Osteoblast (primary cell): ENCODE results near the gene SPG21. TPM values are rescaled to one million over a fixed set of nuclear protein-coding genes. Genes with fewer than 3 reads are reported as not detected.

ENCODE experiments used
- DNase-seq: peaks from one replicate; pipeline ENCODE4 v3.0.0; 2011; ENCODE audit warnings: low spot score, mixed read lengths; ENCODE audit not compliant: insufficient read length; ENCODE audit errors: missing footprints
- H2AFZ ChIP-seq: 2 replicates; pipeline ENCODE4 v1.6.0; 2011; ENCODE audit warnings: mild to moderate bottlenecking, low read length
- H3K27ac ChIP-seq: 2 replicates; pipeline ENCODE4 v1.5.1; 2011; ENCODE audit warnings: mild to moderate bottlenecking, low read depth, low read length, moderate library complexity
- H3K27me3 ChIP-seq: 2 replicates; pipeline ENCODE4 v1.6.0; 2012; ENCODE audit warnings: mild to moderate bottlenecking, control low read depth, inconsistent platforms, low read length, moderate library complexity; ENCODE audit not compliant: insufficient read depth
- H3K36me3 ChIP-seq: 2 replicates; pipeline ENCODE4 v1.5.1; 2011; ENCODE audit warnings: mild to moderate bottlenecking, low read length, control low read depth, moderate library complexity; ENCODE audit not compliant: insufficient read depth
- H3K4me1 ChIP-seq: 2 replicates; pipeline ENCODE4 v1.5.1; 2011; ENCODE audit warnings: mild to moderate bottlenecking, low read length, control low read depth, moderate library complexity; ENCODE audit not compliant: insufficient read depth
- H3K4me2 ChIP-seq: 2 replicates; pipeline ENCODE4 v1.6.0; 2011; ENCODE audit warnings: mild to moderate bottlenecking, low read length; ENCODE audit not compliant: insufficient read depth
- H3K4me3 ChIP-seq: fragments of 200-600 bp; sonication (generic); 3 replicates; pipeline ENCODE4 v1.5.1; 2012; ENCODE audit warnings: mild to moderate bottlenecking, low read length, inconsistent platforms; ENCODE audit not compliant: insufficient read depth
- H3K79me2 ChIP-seq: 2 replicates; pipeline ENCODE4 v1.6.0; 2012; ENCODE audit warnings: mild to moderate bottlenecking, low read length, control low read depth, inconsistent platforms; ENCODE audit not compliant: insufficient read depth
- H3K9me3 ChIP-seq: 2 replicates; pipeline ENCODE4 v1.5.1; 2011; ENCODE audit warnings: low read depth, low read length, control low read depth
- H4K20me1 ChIP-seq: 2 replicates; pipeline ENCODE4 v1.6.0; 2012; ENCODE audit warnings: mild to moderate bottlenecking, low read length, control low read depth; ENCODE audit not compliant: insufficient read depth
- total RNA-seq: library from RNA; depleted of rRNA; stranded (reverse); fragments of >200 nt; gene quantifications from 2 replicates; pipeline ENCODE4 v1.2.3, GENCODE V29; 2012
- TF ChIP-seq, protein P1 (sequence below): IDR thresholded peaks from 2 replicates; pipeline ENCODE4 v1.5.1; 2011; ENCODE audit warnings: mild to moderate bottlenecking, low read depth, low read length, moderate library complexity; ENCODE audit errors: extremely low read depth

The SPG21 gene
- total RNA-seq, 1 donor: 142 TPM

DNA sequence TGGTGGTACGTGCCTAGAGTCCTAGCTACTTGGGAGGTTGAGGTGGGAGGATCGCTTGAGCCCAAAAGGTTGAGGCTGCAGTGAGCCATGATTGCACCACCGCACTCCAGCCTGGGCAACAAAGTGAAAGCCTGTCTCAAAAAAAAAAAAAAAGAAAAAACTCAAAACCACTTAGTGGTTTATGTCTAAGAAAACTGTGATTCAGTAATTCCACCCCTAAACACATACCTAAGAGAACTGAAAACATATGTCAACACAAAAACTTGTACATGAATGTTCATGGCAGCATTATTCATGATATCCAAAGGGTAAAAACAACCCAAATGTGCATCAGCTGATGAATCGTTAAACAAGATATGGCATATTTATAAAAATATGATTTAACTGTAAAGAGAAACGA lies 14.3 kb downstream of the SPG21 start:
- H3K36me3 ChIP-seq: peaks cover 58% of the 10 kb centered on the region
- no peaks in the 10 kb centered on the region for H3K4me1 ChIP-seq
- no peaks in the 10 kb centered on the region for H3K27me3 ChIP-seq
- H4K20me1 ChIP-seq: no peaks in the 10 kb centered on the region
- TF ChIP-seq, protein P1, sequence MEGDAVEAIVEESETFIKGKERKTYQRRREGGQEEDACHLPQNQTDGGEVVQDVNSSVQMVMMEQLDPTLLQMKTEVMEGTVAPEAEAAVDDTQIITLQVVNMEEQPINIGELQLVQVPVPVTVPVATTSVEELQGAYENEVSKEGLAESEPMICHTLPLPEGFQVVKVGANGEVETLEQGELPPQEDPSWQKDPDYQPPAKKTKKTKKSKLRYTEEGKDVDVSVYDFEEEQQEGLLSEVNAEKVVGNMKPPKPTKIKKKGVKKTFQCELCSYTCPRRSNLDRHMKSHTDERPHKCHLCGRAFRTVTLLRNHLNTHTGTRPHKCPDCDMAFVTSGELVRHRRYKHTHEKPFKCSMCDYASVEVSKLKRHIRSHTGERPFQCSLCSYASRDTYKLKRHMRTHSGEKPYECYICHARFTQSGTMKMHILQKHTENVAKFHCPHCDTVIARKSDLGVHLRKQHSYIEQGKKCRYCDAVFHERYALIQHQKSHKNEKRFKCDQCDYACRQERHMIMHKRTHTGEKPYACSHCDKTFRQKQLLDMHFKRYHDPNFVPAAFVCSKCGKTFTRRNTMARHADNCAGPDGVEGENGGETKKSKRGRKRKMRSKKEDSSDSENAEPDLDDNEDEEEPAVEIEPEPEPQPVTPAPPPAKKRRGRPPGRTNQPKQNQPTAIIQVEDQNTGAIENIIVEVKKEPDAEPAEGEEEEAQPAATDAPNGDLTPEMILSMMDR: no peak
- H3K4me3 ChIP-seq: no peak overlapping the region
- no peak for DNase-seq
- H3K9me3 ChIP-seq: no peaks in the 10 kb centered on the region
- peaks cover 7% of the 10 kb centered on the region for H3K79me2 ChIP-seq
- H3K4me2 ChIP-seq: no peak overlapping the region
- no peak overlapping the region for H2AFZ ChIP-seq
- H3K27ac ChIP-seq: no peak overlapping the region

DNA sequence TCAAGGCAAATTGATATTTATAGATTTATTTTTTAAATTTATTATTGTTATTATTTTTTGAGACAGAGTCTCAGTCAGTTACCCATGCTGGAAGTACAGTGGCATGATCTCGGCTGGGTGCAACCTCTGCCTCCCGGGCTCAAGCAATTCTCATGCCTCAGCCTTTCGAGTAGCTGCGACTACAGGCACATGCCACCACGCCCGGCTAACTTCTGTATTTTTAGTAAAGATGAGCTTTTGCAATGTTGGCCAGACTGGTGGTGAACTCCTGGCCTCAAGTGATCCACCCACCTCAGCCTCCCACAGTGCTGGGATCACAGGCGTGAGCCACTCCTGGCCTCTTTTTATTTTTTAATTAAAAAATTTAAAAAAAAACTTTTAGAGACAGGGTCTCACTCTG lies 19.0 kb downstream of the SPG21 start:
- H4K20me1 ChIP-seq: no peaks in the 10 kb centered on the region
- H3K4me1 ChIP-seq: no peaks in the 10 kb centered on the region
- no peak overlapping the region for H3K4me3 ChIP-seq
- TF ChIP-seq, protein P1: no peak
- H2AFZ ChIP-seq: no peak overlapping the region
- no peak overlapping the region for H3K4me2 ChIP-seq
- no peaks in the 10 kb centered on the region for H3K9me3 ChIP-seq
- H3K27ac ChIP-seq: no peak overlapping the region
- no peaks in the 10 kb centered on the region for H3K79me2 ChIP-seq
- no peaks in the 10 kb centered on the region for H3K27me3 ChIP-seq
- peaks cover 63% of the 10 kb centered on the region for H3K36me3 ChIP-seq
- no peak for DNase-seq

DNA sequence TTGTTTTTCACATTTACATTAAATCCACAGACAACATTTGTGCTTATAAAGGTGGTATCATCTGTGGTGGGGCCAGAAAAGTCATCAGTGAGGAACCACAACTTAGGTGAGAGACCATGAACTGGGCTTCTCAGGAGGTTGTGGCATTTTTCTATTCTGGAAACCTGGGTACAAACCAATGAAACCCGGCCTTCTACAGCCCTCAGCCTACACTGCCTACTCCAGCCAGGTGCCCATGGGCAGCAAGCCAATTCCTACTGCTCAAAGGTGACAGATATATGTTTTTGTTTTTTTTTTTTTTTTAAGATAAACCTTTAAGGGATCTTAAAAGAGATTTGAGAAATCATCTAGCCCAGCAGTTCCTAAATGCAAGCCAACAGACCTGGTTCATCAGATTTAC lies 20.3 kb downstream of the SPG21 start:
- H2AFZ ChIP-seq: no peak overlapping the region
- no peaks in the 10 kb centered on the region for H3K9me3 ChIP-seq
- peaks cover 64% of the 10 kb centered on the region for H3K36me3 ChIP-seq
- no peaks in the 10 kb centered on the region for H3K27me3 ChIP-seq
- no peaks in the 10 kb centered on the region for H3K79me2 ChIP-seq
- H4K20me1 ChIP-seq: no peaks in the 10 kb centered on the region
- no peak overlapping the region for H3K4me3 ChIP-seq
- no peak overlapping the region for H3K27ac ChIP-seq
- H3K4me2 ChIP-seq: no peak overlapping the region
- TF ChIP-seq, protein P1: no peak
- DNase-seq: no peak
- no peaks in the 10 kb centered on the region for H3K4me1 ChIP-seq

DNA sequence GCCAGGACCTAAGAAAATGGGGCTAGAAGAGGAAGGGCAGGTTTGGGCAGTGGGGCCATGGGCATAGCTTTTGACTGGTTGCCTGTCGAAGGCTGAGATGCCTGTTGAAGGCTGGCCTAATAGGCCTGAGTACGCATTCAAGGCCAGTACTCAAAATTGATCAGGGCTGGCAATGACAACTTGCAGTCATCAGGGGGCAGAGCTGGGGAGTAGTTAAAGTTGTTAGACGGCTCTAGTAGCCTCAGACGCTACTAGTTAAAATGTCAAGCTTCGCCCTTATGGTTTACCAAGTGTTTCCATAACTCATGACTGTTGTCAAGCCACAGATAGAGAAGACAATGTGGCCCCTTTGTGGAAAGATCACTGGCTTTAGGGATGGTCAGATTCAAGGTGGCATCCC lies 28.7 kb downstream of the SPG21 start:
- no peak overlapping the region for H3K4me2 ChIP-seq
- H3K36me3 ChIP-seq: peaks cover 81% of the 10 kb centered on the region
- no peaks in the 10 kb centered on the region for H3K79me2 ChIP-seq
- no peaks in the 10 kb centered on the region for H3K4me1 ChIP-seq
- TF ChIP-seq, protein P1: no peak
- H3K4me3 ChIP-seq: no peak overlapping the region
- H3K27ac ChIP-seq: no peak overlapping the region
- no peak for DNase-seq
- no peaks in the 10 kb centered on the region for H3K9me3 ChIP-seq
- no peaks in the 10 kb centered on the region for H3K27me3 ChIP-seq
- no peaks in the 10 kb centered on the region for H4K20me1 ChIP-seq
- no peak overlapping the region for H2AFZ ChIP-seq
